Uterus (tissue), 4 donors: Measurements from ENCODE around the gene KLF16. TPM values are rescaled to one million over a fixed set of nuclear protein-coding genes. Genes with fewer than 3 reads are reported as not detected.

Source experiments
- DNase-seq, 2 donors: peaks; one replicate each; pipeline ENCODE4 v3.0.0-alpha.2; 2019 to 2020
- H3K27ac ChIP-seq, 2 donors: fragments of 200-600 bp; sonication (generic); 1 replicate in 1 of 2; 2 replicates in 1 of 2; pipeline ENCODE4 v1.5.1; 2016 to 2018
- H3K27me3 ChIP-seq, 2 donors: fragments of 200-600 bp; sonication (generic); one replicate each; pipeline ENCODE4 v1.5.1; 2018 to 2019; ENCODE audit warnings: control low read depth in 1 of 2
- H3K36me3 ChIP-seq, 2 donors: fragments of 200-600 bp; sonication (generic); one replicate each; pipeline ENCODE4 v1.5.1; 2019; ENCODE audit warnings: control low read depth in 1 of 2
- H3K4me1 ChIP-seq, 2 donors: fragments of 200-600 bp; sonication (generic); one replicate each; pipeline ENCODE4 v1.5.1; 2018 to 2019; ENCODE audit warnings: control low read depth in 1 of 2
- H3K4me3 ChIP-seq, 2 donors: fragments of 200-600 bp; sonication (generic); 1 replicate in 1 of 2; 2 replicates in 1 of 2; pipeline ENCODE4 v1.5.1; 2018 to 2019; ENCODE audit warnings: mild to moderate bottlenecking in 1 of 2
- H3K9me3 ChIP-seq, 2 donors: fragments of 200-600 bp; sonication (generic); one replicate each; pipeline ENCODE4 v1.5.1; 2019; ENCODE audit warnings: control low read depth in 1 of 2
- CTCF ChIP-seq, 4 experiments: fragments of 200-600 bp in 2 of 4; fragments of 450-650 bp in 2 of 4; sonication (generic) in 2 of 4; IDR thresholded peaks; one replicate each; pipeline ENCODE4 v1.5.1; 2016 to 2019; ENCODE audit warnings: antibody characterized with exemption in 4 of 4, mild to moderate bottlenecking in 2 of 4, moderate library complexity in 1 of 4
- POLR2A ChIP-seq, 2 donors: fragments of 450-650 bp; IDR thresholded peaks; one replicate each; pipeline ENCODE4 v1.6.1; 2016; ENCODE audit warnings: antibody characterized with exemption in 2 of 2, mild to moderate bottlenecking in 1 of 2, moderate library complexity in 1 of 2
- intact Hi-C: fragments of 100-400 bp; cut with DNase I; formaldehyde crosslinking; loops from one replicate; pipeline ENCODE4 v1.15.1; 2023; ENCODE audit warnings: low total_unique reads
- total RNA-seq, 4 donors: library from RNA; depleted of rRNA in 3 of 4; stranded (reverse); fragments of >200 nt in 3 of 4; gene quantifications; one replicate each; pipeline versions ENCODE4 v1.1.0 to v1.2.4, GENCODE V29; 2014 to 2023
- donor health status: DM: yes; HTN: yes; CAD: no.

KLF16 gene
- total RNA-seq, 4 donors from 2014 or later = 0.26 to 17.7 (median 3.9) TPM; not detected in 1

GRCh38 chr19:1858412-1859081 lies 4.8 kb downstream of the KLF16 start:
- DNase-seq = no peak

GRCh38 chr19:1857648-1858326 lies 5.6 kb downstream of the KLF16 start:
- peak overlapping the region; percentile 60 to 70 for H3K27ac ChIP-seq
- peak overlapping the region; percentile 24 to 30 for H3K4me3 ChIP-seq
- no peak for TF ChIP-seq POLR2A (IDR thresholded peaks at IDR 0.05)
- no peak for TF ChIP-seq CTCF (IDR thresholded peaks at IDR 0.05)
- intact Hi-C loops = no loop called here
- no peak for DNase-seq
- H3K9me3 ChIP-seq = no peaks in the 10 kb centered on the region
- no peaks in the 10 kb centered on the region for H3K36me3 ChIP-seq
- peaks cover 0 to 42% of the 10 kb centered on the region in 2 donors for H3K4me1 ChIP-seq
- no peaks in the 10 kb centered on the region for H3K27me3 ChIP-seq

More at GRCh38 chr19:1858412-1859081, 4.8 kb downstream of the KLF16 start:
- no peaks in the 10 kb centered on the region for H3K9me3 ChIP-seq
- TF ChIP-seq CTCF (IDR thresholded peaks at IDR 0.05) (no peak), POLR2A (IDR thresholded peaks at IDR 0.05) (no peak)
- H3K4me1 ChIP-seq = peaks cover 0 to 42% of the 10 kb centered on the region in 2 donors
- H3K4me3 ChIP-seq = no peak overlapping the region
- intact Hi-C loops = no loop called here
- peak overlapping the region in 1 of 2 donors; percentile 13 for H3K27ac ChIP-seq
- no peaks in the 10 kb centered on the region for H3K36me3 ChIP-seq
- H3K27me3 ChIP-seq = no peaks in the 10 kb centered on the region

- peak; percentile 73 to 76 for DNase-seq
- intact Hi-C loops = no loop called here
- H3K4me1 ChIP-seq = peaks cover 0 to 38% of the 10 kb centered on the region in 2 donors
Measured at GRCh38 chr19:1856698-1857603, 6.4 kb downstream of the KLF16 start.

GRCh38 chr19:1856345-1856697 lies 7.1 kb downstream of the KLF16 start:
- no peak for DNase-seq
- no peak overlapping the region for H3K4me3 ChIP-seq
- H3K36me3 ChIP-seq = no peaks in the 10 kb centered on the region
- no peaks in the 10 kb centered on the region for H3K9me3 ChIP-seq
- H3K4me1 ChIP-seq = peaks cover 0 to 37% of the 10 kb centered on the region in 2 donors
- peak overlapping the region; percentile 60 to 70 for H3K27ac ChIP-seq
- TF ChIP-seq CTCF (IDR thresholded peaks at IDR 0.05) = no peak
- TF ChIP-seq POLR2A (IDR thresholded peaks at IDR 0.05) = no peak
- intact Hi-C loops = no loop called here
- H3K27me3 ChIP-seq = no peaks in the 10 kb centered on the region

More at GRCh38 chr19:1856698-1857603, 6.4 kb downstream of the KLF16 start:
- Histone ChIP-seq H3K36me3 (no peaks in the 10 kb centered on the region), H3K9me3 (no peaks in the 10 kb centered on the region), H3K27ac (peak overlapping the region; percentile 60 to 70), H3K27me3 (no peaks in the 10 kb centered on the region), H3K4me3 (peak overlapping the region; percentile 24 to 30)
- TF ChIP-seq CTCF (IDR thresholded peaks at IDR 0.05) (no peak), POLR2A (IDR thresholded peaks at IDR 0.05) (no peak)
